GM19467 (cell line): Measurements from ENCODE around the gene TMEM95.

Experiments
- ATAC-seq: cut with Tn5 transposase; IDR thresholded peaks from one replicate; pipeline ENCODE4 v1.9.1; 2021; ENCODE audit warnings: mild to moderate bottlenecking, moderate library complexity; ENCODE audit not compliant: unreplicated experiment

TMEM95 gene, protein sequence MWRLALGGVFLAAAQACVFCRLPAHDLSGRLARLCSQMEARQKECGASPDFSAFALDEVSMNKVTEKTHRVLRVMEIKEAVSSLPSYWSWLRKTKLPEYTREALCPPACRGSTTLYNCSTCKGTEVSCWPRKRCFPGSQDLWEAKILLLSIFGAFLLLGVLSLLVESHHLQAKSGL

DNA sequence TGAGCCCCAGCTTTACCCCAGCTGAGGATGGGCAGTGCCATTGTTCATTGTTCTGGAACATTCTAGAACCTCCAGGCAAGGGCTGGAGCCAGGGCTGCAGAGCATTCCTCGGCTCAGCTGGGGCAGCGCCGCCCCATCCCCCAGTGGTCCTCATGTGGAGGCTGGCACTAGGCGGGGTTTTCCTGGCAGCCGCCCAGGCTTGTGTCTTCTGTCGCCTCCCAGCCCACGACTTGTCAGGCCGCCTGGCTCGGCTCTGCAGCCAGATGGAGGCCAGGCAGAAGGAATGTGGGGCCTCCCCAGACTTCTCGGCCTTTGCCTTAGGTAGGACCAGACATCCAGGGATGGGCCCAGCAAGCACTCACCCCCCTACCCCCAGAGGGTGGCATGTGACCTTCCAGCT, at the start of gene TMEM95:
TSS of gene TMEM95 (plus strand) at position 104 of the 400 bp plus-strand sequence. CDS start at position 153, 49 bp downstream.
- ATAC-seq = no peak

- ATAC-seq = peak; percentile 64
Observed at GRCh38 chr17:7306911-7307685, 47.9 kb upstream of the TMEM95 start, which contains the start of gene EIF5A. Gene EIF5A (plus strand): TSS chr17:7307628. CDS start chr17:7309636, 2,008 bp downstream.

GRCh38 chr17:7307686-7308624, 47.0 kb upstream of the TMEM95 start:
- no peak for ATAC-seq

DNA sequence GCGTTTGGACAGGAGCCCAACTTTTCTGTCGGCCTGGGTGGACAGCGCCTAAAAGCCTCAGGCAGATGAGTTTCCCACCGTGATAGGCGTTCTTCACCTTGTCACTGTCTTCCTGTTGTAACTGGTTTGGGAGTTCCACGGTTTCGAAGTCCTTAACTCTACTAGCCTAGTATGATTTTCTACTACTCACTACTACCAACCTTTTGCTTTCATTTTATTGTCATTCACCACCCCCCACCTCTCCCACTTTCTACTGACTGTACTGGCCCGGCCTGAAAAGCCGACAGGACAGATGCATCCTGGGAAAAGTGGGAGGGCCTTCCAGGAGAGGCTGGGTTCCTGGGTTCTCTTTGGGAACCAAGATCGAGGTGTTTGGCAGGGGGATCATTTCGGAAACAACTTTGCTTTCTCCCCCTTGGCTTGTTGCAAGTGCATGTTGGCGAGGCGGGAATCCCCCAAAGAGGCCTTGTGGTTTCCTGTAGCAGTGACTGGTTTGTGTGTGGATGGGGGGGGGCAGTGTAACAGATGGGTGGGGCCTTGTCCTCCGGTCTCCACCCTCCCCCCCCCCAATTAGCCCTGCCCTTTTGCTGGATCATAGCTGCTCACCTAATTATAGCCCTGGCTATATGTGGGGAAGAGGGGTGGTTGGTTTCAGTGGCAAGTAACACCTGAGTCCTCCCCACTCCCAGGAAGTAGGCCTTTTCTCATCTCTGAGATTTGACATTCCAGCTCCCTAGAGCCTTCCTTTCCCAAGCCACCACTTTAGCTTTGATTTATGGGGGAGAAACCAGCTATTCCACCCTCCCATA, 46.1 kb upstream of the TMEM95 start:
- ATAC-seq = no peak

- no peak for ATAC-seq
Observed at GRCh38 chr17:7309628-7310027, 45.3 kb upstream of the TMEM95 start.

DNA sequence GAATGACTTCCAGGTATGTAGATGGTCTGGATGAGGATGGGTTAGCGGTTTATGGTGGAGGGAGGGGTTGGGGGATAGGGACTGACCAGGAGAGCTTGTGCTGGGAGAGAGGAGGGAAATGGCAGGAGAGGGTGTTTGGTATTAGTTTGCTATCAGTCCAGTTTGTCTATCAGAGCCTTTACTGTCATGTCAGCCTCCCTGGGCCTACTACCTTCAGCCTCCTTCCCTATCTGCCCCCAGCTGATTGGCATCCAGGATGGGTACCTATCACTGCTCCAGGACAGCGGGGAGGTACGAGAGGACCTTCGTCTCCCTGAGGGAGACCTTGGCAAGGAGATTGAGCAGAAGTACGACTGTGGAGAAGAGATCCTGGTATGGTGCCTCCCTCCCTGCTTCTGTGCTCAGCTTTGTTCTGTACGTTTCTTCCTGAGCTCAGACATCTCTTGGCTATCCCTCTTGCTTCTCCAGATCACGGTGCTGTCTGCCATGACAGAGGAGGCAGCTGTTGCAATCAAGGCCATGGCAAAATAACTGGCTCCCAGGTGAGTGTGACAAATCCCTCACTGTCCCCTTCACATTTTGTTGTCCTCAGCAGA, 43.7 kb upstream of the TMEM95 start:
- no peak for ATAC-seq

DNA sequence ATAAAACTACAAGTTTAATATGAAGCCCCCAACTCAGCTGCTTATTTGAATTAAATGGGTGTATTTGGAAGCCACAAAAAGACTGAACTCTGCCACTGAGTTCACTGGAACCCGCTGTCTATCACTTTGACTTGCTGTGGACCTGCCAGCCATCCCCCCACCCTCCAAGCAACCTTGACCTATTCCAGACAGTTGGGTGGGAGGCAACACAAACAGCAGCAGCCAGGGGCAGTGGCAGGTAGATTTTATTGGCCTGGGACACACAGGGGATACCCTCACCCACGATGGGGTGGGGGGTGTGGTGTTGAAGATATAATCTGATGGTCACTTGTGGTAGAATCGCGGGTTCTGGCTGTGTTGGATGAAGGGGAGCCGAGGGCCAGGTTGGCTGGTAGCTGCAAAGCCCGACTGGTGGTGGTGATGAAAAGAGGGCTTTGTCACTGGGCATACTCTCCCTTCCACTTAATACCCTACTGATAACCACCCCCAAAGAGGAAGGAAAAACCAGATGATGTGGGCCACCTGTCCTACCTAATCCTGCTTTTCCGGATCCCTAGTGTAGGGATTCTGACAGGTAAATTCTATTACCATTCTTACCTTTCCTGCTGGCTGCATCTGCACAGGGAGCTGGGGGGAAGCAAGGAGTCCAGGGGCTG, 42.4 kb upstream of the TMEM95 start:
- ATAC-seq = no peak

DNA sequence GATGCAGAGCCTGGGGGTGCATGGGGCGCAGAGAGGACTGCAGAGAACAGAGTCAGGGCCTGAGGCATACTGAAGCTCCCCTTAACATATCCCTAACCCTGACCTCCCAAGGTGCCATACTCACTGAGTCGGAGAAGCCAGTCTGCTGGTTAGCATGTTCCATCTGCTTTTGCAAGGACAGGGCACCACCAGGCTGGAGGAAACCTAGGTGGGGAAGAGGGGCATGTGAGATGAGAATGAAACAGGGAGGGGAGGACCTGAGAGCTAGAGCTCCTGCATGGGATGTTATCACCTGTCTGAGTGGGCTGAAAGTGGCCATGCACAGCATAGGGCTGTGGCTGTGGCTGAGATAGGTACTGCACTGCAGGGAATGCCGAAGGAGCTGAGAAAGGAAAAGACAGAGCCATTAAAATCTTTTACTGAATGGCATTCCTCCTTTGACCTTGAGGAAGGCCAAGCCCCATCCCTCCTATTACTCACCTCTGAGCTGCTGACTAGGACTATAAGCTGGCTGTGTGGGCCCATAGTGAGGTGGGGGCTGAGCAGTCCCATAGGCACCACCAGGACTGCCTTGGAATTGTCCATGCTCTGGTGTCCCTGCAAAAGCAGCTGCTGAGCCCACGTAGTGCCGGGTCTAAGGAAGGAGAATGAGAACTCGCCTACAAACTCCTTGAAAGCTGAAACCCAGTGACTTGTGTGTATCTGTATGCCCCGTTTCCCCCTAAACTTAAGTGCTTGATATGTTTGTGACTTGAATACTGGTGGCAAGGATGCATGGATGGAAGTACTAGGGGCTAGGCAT, 41.7 kb upstream of the TMEM95 start:
- no peak for ATAC-seq

DNA sequence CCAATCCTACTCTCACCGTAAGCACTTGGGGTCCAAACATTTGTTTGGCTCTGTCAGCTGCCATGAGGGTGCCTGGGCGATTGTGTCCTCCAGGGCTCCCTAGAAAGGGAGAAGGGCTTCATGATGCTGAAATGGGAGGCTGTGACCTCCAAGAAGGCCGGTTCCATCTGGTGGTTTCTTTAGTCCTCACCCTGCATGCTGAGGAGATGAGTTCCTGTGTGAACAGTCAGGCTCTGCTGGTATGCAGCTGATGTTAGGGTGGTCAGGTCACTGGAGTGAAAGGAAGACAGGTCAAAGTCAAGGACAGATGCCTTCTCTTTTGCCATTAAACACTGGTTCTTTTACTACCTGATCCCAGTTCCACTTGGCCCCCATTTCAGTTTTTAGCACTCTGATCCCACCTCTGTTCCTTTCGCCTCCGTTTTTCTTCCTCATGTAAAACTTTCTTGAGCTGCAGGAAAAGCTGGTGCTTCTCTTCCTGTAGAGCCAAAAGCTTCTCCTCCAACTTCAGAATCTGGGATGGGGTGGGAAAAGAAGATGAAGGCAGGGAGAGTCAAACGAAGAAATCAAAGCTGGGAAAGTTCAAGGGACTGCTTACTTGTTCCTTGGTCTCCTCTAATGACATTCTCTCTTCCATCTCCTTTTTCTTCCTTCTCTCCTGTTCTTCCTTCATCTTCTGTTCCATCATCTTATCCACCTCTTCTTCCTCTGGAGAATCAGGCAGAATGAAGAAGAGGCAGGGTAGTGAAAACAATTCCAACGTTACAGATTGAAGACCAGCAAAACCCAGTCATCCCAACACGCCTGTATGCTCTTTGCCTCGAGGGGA, 40.9 kb upstream of the TMEM95 start:
- ATAC-seq = no peak

DNA sequence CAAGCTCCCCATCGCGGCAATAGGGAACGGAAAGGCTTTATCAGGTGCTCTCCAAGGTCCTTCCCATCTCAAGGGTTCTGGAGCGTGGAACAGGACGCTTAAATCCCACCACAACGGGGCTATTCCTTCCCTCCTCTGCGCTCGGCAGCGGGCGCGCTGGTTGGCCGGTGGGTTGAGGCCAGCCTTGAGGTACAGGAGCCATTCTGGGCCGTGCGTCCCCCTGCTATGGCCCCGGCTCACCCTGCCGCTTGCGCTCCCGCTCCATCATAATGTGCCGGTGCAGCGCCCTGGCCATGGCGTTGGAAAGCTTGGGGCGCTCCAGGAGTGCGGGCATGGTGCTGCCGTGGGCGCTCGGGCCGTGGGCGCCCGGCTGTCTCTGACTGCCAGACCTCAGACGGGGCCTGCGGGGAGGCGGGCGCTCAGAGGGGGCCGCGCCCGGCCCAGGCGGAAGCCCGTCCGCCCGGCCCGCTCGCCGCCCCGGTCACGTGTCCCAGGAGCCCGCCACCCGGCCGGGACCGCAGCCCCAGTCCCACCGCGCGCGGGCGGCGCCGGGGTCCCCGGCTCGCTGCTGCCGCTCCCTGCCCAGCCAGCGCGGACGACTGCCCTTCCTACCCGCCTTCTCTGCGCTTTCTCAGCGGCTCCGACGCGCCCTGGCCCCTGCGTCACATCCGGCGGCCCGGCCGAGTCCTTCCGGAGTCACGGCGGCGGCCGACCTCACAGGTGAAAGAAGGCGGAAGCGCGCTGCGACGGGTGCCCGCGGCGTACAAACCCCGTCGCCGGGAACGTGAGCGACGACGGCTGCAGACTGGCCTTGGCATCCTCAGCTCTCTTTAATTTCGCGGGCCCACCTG, 40.0 kb upstream of the TMEM95 start, which contains the start of gene GPS2:
TSS of gene GPS2 (minus strand) at position 642 of the 851 bp plus-strand sequence. CDS start at position 334, 308 bp downstream.
- ATAC-seq = peak; percentile 60

GRCh38 chr17:7315570-7316235, 39.3 kb upstream of the TMEM95 start:
- ATAC-seq = no peak

- no peak for ATAC-seq
Observed at GRCh38 chr17:7317161-7317803, 37.7 kb upstream of the TMEM95 start.

DNA sequence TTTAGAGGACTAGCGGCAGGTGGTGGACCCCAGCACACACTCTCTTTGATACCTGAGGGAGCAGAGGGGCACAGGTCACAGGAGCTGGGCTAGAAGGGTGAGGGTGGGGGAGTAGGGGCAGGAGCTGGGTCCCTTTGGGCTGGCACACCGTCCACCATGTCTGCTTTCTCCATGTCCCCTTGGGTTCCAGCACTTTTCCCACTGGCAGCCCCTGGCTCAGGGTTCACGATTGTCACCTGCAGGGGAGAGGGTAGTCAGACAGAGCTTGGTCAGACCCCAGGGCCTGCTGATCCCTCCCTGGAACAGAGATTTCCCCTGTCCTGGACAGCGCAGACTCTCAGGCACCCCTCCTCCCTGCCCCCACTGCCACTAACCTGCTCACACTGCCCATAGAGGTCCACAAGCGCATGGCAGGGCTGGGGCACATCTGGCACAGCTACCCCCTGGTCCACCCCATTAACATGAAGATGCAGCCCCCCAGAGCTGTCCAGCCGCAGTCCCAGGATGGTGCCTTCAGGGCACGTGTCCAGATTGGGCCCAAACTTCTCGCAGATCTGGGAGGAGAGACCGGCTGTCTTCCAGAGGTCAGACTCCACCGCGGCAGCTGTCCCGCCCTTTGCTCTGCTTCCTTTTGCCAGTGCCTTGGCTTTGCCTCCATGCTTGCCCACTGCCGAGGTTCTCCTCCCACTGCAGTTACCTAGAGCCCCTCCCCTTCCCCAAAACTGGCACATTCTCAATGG, 36.7 kb upstream of the TMEM95 start:
- ATAC-seq = no peak

DNA sequence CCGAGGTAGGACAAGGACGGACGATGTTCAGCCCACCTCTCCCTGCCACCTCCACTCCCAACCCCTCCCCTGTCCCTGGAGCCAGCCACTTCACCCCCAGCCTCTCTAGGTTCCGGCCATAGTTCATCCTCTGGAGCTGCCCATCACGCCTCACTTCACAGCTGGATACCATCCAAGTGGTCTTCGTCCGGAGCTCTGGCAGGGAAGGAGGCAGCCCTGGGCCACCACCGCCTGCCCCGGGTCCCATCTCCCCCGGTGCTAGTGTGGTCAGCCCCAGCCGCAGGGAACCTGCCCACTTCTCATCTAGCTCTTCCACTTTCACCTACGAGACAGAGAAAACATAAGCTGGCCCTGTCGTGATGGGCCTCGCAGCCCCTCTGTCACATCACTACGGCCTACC, 33.5 kb upstream of the TMEM95 start:
- no peak for ATAC-seq

DNA sequence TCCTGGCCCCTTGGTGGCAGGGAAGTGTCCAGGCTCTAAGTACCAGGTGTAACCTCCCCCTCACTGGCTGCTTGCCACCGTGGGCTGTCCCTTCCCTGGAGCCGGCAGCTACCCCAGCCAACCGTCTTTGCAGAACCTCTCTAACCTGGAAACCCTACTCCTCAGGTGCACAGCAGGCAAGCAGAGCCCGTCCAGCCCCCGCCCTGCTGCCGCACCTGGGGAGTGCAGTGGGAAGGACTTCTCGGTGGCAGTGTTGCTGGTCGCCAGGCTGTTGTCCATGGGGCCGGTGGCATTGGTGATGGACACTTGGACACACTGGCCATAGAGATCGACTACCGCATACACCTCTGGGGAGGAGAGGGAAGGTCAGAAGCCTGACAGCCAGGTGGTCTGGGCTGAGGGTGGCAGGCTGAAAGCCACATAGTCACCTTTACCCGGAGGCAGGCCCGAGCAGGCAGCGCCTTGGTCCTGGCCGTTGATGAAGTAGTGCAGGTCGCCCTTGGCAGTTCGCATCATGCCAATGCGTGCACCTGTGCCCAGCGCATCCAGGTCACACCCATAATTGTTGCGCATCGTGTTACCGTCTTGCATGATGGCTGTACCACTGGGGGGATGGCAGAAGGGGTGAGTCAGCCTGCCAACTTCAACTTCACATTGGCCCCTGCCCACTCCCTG, 32.3 kb upstream of the TMEM95 start:
- no peak for ATAC-seq
